Uterus (tissue), 2 donors: ENCODE data around the gene BMPR1A.

Experiments
- POLR2A ChIP-seq, 2 donors: fragments of 450-650 bp; IDR thresholded peaks; one replicate each; pipeline ENCODE4 v1.6.1; 2016; ENCODE audit warnings: antibody characterized with exemption in 2 of 2, mild to moderate bottlenecking in 1 of 2, moderate library complexity in 1 of 2
- TF ChIP-seq, protein P1 (sequence below), 4 experiments: fragments of 200-600 bp in 2 of 4; fragments of 450-650 bp in 2 of 4; sonication (generic) in 2 of 4; IDR thresholded peaks; one replicate each; pipeline ENCODE4 v1.5.1; 2016 to 2019; ENCODE audit warnings: antibody characterized with exemption in 4 of 4, mild to moderate bottlenecking in 2 of 4, moderate library complexity in 1 of 4

DNA sequence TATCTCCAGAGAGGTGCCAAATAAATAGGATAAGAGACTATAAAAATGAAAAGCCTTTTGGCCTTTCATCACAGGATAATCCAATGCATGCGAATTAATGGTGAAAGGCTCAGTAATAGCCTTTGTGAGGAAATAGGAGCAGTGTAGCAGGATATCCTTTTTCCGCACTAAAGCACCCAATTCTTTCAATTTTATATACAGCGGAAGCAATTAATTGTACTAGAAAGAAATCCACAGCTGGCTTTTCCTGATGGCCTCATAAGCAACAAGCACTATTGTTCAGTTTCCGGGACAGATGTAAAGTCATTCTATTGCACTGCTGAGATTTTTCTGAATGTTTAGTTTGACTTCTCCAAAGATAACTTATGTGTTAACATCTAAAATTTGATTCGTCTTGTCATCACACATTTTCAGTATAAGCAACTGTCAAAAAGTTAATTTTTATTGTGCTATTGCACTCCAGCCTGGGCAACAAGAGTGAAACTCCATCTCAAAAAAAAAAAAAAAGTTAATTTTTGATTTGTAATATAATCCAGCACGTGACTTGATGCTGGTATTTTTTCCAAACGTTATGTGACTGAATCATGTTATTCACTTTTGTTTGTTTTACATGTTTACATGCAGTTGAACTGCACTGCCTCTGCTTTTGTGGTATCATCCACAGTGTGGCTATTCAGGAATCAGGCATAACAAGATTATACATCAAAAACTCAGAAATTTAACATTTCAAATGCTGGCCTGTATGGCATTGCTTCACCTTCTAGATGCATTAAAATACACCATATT is 8.4 kb upstream of the BMPR1A start:
- TF ChIP-seq, protein P1, sequence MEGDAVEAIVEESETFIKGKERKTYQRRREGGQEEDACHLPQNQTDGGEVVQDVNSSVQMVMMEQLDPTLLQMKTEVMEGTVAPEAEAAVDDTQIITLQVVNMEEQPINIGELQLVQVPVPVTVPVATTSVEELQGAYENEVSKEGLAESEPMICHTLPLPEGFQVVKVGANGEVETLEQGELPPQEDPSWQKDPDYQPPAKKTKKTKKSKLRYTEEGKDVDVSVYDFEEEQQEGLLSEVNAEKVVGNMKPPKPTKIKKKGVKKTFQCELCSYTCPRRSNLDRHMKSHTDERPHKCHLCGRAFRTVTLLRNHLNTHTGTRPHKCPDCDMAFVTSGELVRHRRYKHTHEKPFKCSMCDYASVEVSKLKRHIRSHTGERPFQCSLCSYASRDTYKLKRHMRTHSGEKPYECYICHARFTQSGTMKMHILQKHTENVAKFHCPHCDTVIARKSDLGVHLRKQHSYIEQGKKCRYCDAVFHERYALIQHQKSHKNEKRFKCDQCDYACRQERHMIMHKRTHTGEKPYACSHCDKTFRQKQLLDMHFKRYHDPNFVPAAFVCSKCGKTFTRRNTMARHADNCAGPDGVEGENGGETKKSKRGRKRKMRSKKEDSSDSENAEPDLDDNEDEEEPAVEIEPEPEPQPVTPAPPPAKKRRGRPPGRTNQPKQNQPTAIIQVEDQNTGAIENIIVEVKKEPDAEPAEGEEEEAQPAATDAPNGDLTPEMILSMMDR (IDR thresholded peaks at IDR 0.05) = no peak
- no peak for TF ChIP-seq POLR2A (IDR thresholded peaks at IDR 0.05)
